SK-N-SH (cell line): ENCODE results near the gene KRTAP10-1. TPM values are rescaled to one million over a fixed set of nuclear protein-coding genes. Genes with fewer than 3 reads are reported as not detected.

Source experiments
- CTCF ChIA-PET: fragments of 300-600, 350-600 bp; formaldehyde crosslinking; extraction: SDS; loops from one replicate; lab custom pipeline; 2021; lab: Yijun Ruan, JAX
- POLR2A ChIA-PET: fragments of 350-600 bp; sonication (Branson Sonifier 250); formaldehyde crosslinking; extraction: SDS; loops from one replicate; lab custom pipeline; 2020; ENCODE audit warnings: antibody characterized with exemption, inconsistent platforms; lab: Yijun Ruan, JAX
- DNase-seq: peaks from one replicate; pipeline ENCODE4 v3.0.0; 2012
- H2AFZ ChIP-seq: fragments of 200-600 bp; sonication (generic); 2 replicates; pipeline ENCODE4 v1.8.1; 2016; ENCODE audit warnings: antibody characterized with exemption, mild to moderate bottlenecking, low read depth
- H3F3A ChIP-seq: fragments of 200-600 bp; sonication (generic); replicated peaks from 2 replicates; pipeline ENCODE3; 2016; ENCODE audit warnings: antibody characterized with exemption, mild to moderate bottlenecking; ENCODE audit not compliant: insufficient read depth
- H3K27ac ChIP-seq, 2 experiments: fragments of 200-500 bp in 1 of 2; fragments of 200-600 bp in 1 of 2; sonication (Bioruptor generic) in 1 of 2; sonication (generic), shearing (Covaris generic) in 1 of 2; 2 replicates each; pipeline versions ENCODE4 v1.5.1 to v1.6.1; 2014 to 2016; ENCODE audit warnings: low read depth in 2 of 2, inconsistent platforms in 1 of 2, low read length in 1 of 2, mild to moderate bottlenecking in 1 of 2, mixed read lengths in 1 of 2
- H3K27me3 ChIP-seq: fragments of 200-600 bp; sonication (generic), shearing (Covaris generic); 2 replicates; pipeline ENCODE4 v1.6.1; 2016; ENCODE audit warnings: mixed run types; ENCODE audit not compliant: insufficient read depth
- H3K36me3 ChIP-seq, 2 experiments: fragments of 200-500 bp in 1 of 2; fragments of 200-600 bp in 1 of 2; sonication (Bioruptor generic) in 1 of 2; sonication (generic) in 1 of 2; replicated peaks in 1 of 2; 2 replicates each; pipeline versions ENCODE3 to v1.5.1; 2014 to 2016; ENCODE audit warnings: low read length in 1 of 2, mild to moderate bottlenecking in 1 of 2; ENCODE audit not compliant: insufficient read depth in 2 of 2, control insufficient read depth in 1 of 2
- H3K4me1 ChIP-seq, 2 experiments: fragments of 200-500 bp in 1 of 2; fragments of 200-600 bp in 1 of 2; sonication (Bioruptor generic) in 1 of 2; sonication (generic), shearing (Covaris generic) in 1 of 2; 2 replicates each; pipeline versions ENCODE4 v1.5.1 to v1.6.1; 2014 to 2016; ENCODE audit warnings: low read depth in 1 of 2, low read length in 1 of 2, mixed run types in 1 of 2; ENCODE audit not compliant: insufficient read depth in 2 of 2, control insufficient read depth in 1 of 2
- H3K4me2 ChIP-seq: fragments of 200-600 bp; sonication (generic), shearing (Covaris generic); 2 replicates; pipeline ENCODE4 v1.6.1; 2017; ENCODE audit warnings: mixed run types
- H3K4me3 ChIP-seq, 2 experiments: fragments of 200-500 bp in 1 of 2; fragments of 200-600 bp in 1 of 2; sonication (Bioruptor generic) in 1 of 2; sonication (generic), shearing (Covaris generic) in 1 of 2; 2 replicates each; pipeline versions ENCODE4 v1.5.1 to v1.8.1; 2014 to 2016; ENCODE audit warnings: low read depth in 2 of 2, inconsistent platforms in 1 of 2, low read length in 1 of 2, mild to moderate bottlenecking in 1 of 2, mixed read lengths in 1 of 2, moderate library complexity in 1 of 2
- H3K79me2 ChIP-seq: fragments of 200-600 bp; sonication (generic); 2 replicates; pipeline ENCODE4 v1.8.1; 2017; ENCODE audit warnings: mild to moderate bottlenecking; ENCODE audit not compliant: insufficient read depth
- H3K9ac ChIP-seq: fragments of 200-600 bp; sonication (generic); 2 replicates; pipeline ENCODE4 v1.6.1; 2017; ENCODE audit warnings: mixed run types
- H3K9me2 ChIP-seq: fragments of 200-600 bp; sonication (generic); 2 replicates; pipeline ENCODE4 v1.6.1; 2017; ENCODE audit warnings: mixed run types
- H3K9me3 ChIP-seq: fragments of 200-600 bp; sonication (generic); 2 replicates; pipeline ENCODE4 v1.6.1; 2017; ENCODE audit warnings: mixed run types, mild to moderate bottlenecking, moderate library complexity
- H4K20me1 ChIP-seq: fragments of 200-600 bp; sonication (generic); 2 replicates; pipeline ENCODE4 v1.6.1; 2017; ENCODE audit warnings: mild to moderate bottlenecking, mixed run types; ENCODE audit not compliant: insufficient read depth
- CHD2 ChIP-seq: fragments of 150-350 bp; IDR thresholded peaks from 2 replicates; pipeline ENCODE4 v1.6.1; 2018; ENCODE audit warnings: low read length; ENCODE audit not compliant: partially characterized antibody
- EZH2phosphoT487 ChIP-seq: fragments of 200-600 bp; sonication (generic); IDR thresholded peaks from 2 replicates; pipeline ENCODE4 v1.6.1; 2017; ENCODE audit warnings: low read depth, mixed run types, mild to moderate bottlenecking, antibody characterized with exemption, moderate library complexity, borderline replicate concordance
- FOXJ3 ChIP-seq: sonication (generic); formaldehyde crosslinking; IDR thresholded peaks from 2 replicates; pipeline ENCODE4 v1.5.1; 2020; ENCODE audit warnings: mild to moderate bottlenecking, missing genetic modification reagents
- FOXM1 ChIP-seq: IDR thresholded peaks from 2 replicates; pipeline ENCODE4 v1.4.0; 2012; ENCODE audit warnings: low read depth, mild to moderate bottlenecking
- JUND ChIP-seq: IDR thresholded peaks from 2 replicates; pipeline ENCODE4 v1.4.0; 2012
- MXI1 ChIP-seq: IDR thresholded peaks from 2 replicates; pipeline ENCODE4 v1.6.1; 2012; ENCODE audit warnings: mild to moderate bottlenecking, low read depth, low read length, improper control_type of control experiment
- NFIC ChIP-seq: IDR thresholded peaks from 2 replicates; pipeline ENCODE4 v1.4.0; 2012; ENCODE audit warnings: borderline replicate concordance
- POLR2AphosphoS5 ChIP-seq: IDR thresholded peaks from 2 replicates; pipeline ENCODE4 v1.6.1; 2012; ENCODE audit warnings: low read depth, low read length
- RAD21 ChIP-seq: IDR thresholded peaks from 2 replicates; pipeline ENCODE4 v1.6.1; 2012; ENCODE audit warnings: mild to moderate bottlenecking, low read length
- REST ChIP-seq: IDR thresholded peaks from 2 replicates; pipeline ENCODE4 v1.6.1; 2012; ENCODE audit warnings: mild to moderate bottlenecking, low read depth, low read length, moderate library complexity
- RXRA ChIP-seq: IDR thresholded peaks from 2 replicates; pipeline ENCODE4 v1.4.0; 2012; ENCODE audit warnings: low read depth, mild to moderate bottlenecking, borderline replicate concordance
- SMC3 ChIP-seq: IDR thresholded peaks from 2 replicates; pipeline ENCODE4 v1.6.1; 2012; ENCODE audit warnings: low read depth, low read length, improper control_type of control experiment
- TAF1 ChIP-seq: IDR thresholded peaks from 2 replicates; pipeline ENCODE4 v1.6.1; 2012; ENCODE audit warnings: low read depth, mild to moderate bottlenecking, low read length, moderate library complexity, borderline replicate concordance
- TEAD4 ChIP-seq: IDR thresholded peaks from 2 replicates; pipeline ENCODE4 v1.4.0; 2012; ENCODE audit warnings: mild to moderate bottlenecking, borderline replicate concordance; ENCODE audit not compliant: insufficient read depth
- WGBS: methylation state at CpG from one replicate; pipeline ENCODE4 v1.1.6; 2017; ENCODE audit warnings: low lambda C conversion rate; 5-methylcytosine and 5-hydroxymethylcytosine counted together
- polyA plus RNA-seq, 3 experiments: library from polyadenylated mRNA; depleted of rRNA; stranded (reverse); fragments of >200 nt; gene quantifications; 2 replicates each; pipeline ENCODE4 v1.2.3, GENCODE V29; 2012
- TF ChIP-seq, protein P1 (sequence below): fragments of 150-350 bp; IDR thresholded peaks from 2 replicates; pipeline ENCODE4 v1.6.1; 2016; ENCODE audit warnings: mild to moderate bottlenecking, low read depth, low read length

The KRTAP10-1 gene
- polyA plus RNA-seq, 1 of the 3 experiments (the other 2 are of a cell fraction): not detected

GRCh38 chr21:44490816-44491215 lies 49.2 kb downstream of the KRTAP10-1 start (continued):
- TF ChIP-seq REST (no peak), CHD2 (no peak), RAD21 (no peak)

GRCh38 chr21:44490405-44490804 lies 49.6 kb downstream of the KRTAP10-1 start:
- no peak overlapping the region for H3K4me3 ChIP-seq
- no peaks in the 10 kb centered on the region for H3F3A ChIP-seq
- no peaks in the 10 kb centered on the region for H3K4me1 ChIP-seq
- DNase-seq: no peak
- ChIA-PET CTCF (interaction anchor here (0.9 to 1.4 kb wide), 4 partner anchors 11 to 29 kb away, joined by 3 to 6 read pairs (median 4); no protein-coding TSS in a partner anchor), POLR2A (no interaction called here)
- no peaks in the 10 kb centered on the region for H3K36me3 ChIP-seq
- H3K27ac ChIP-seq: no peak overlapping the region
- no peaks in the 10 kb centered on the region for H3K9me2 ChIP-seq
- H3K9ac ChIP-seq: no peak overlapping the region
- TF ChIP-seq TEAD4 (no peak), SMC3 (no peak), RXRA (no peak), POLR2AphosphoS5 (no peak), FOXJ3 (CRISPR knock-in tag) (no peak), REST (no peak), FOXM1 (no peak), EZH2phosphoT487 (no peak), MXI1 (no peak), RAD21 (no peak), CHD2 (no peak), JUND (no peak), NFIC (no peak), TAF1 (no peak)
- TF ChIP-seq, protein P1, sequence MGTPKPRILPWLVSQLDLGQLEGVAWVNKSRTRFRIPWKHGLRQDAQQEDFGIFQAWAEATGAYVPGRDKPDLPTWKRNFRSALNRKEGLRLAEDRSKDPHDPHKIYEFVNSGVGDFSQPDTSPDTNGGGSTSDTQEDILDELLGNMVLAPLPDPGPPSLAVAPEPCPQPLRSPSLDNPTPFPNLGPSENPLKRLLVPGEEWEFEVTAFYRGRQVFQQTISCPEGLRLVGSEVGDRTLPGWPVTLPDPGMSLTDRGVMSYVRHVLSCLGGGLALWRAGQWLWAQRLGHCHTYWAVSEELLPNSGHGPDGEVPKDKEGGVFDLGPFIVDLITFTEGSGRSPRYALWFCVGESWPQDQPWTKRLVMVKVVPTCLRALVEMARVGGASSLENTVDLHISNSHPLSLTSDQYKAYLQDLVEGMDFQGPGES: no peak
- H3K9me3 ChIP-seq: peaks cover 11% of the 10 kb centered on the region; the same call in 1 of the 2 replicates
- H2AFZ ChIP-seq: no peak overlapping the region
- H3K79me2 ChIP-seq: peaks cover 6% of the 10 kb centered on the region; the same call in 1 of the 2 replicates
- H4K20me1 ChIP-seq: no peaks in the 10 kb centered on the region
- H3K4me2 ChIP-seq: no peak overlapping the region
- 78% methylated on average over 19 of the region's 19 CpGs for WGBS
- H3K27me3 ChIP-seq: no peaks in the 10 kb centered on the region
